Erythroblast (primary cell): ENCODE measurements around the gene MYO15B.

Experiments used
- GATA1 ChIP-seq: IDR thresholded peaks from 2 replicates; pipeline ENCODE4 v1.6.1; 2011; ENCODE audit warnings: low read depth, mild to moderate bottlenecking, control low read depth, low read length, moderate library complexity
- POLR2A ChIP-seq: IDR thresholded peaks from 2 replicates; pipeline ENCODE4 v1.6.1; 2011; ENCODE audit warnings: mild to moderate bottlenecking, low read length

GRCh38 chr17:75666959-75667790 lies 79.6 kb downstream of the MYO15B start, which contains the start of the genes RECQL5 and SAP30BP:
- TF ChIP-seq POLR2A: peak; percentile 93
- TF ChIP-seq GATA1: no peak
